ENCODE measurements around the gene SLC2A14. TPM values are rescaled to one million over a fixed set of nuclear protein-coding genes. Genes with fewer than 3 reads are reported as not detected.
"Not testable (repeated sequence)": the region's sequence is repeated elsewhere in the genome, so short reads cannot be mapped to it uniquely, and the experiment has no call there.

The SLC2A14 gene
- total and polyA plus RNA-seq, 5 experiments from 2014 or later = 0.67 TPM; not detected in 4

- Mint-ChIP-seq H3K4me3 (peak overlapping the region in 4 of 10 donors; percentile 36 to 60 (median 51)), H3K4me1 (peaks cover 3 to 13% (median 7%) of the 10 kb centered on the region in 4 donors), H3K27me3 (peaks cover 0 to 11% (median 6%) of the 10 kb centered on the region in 5 donors), H3K27ac (peak overlapping the region in 2 of 10 donors; percentile 36 to 60)
- H3K36me3 Mint-ChIP-seq, DNase-seq, POLR2A ChIA-PET, H3K9me3 Mint-ChIP-seq: not testable (repeated sequence)
- ATAC-seq = peak; percentile 51 to 52
These were observed 29.6 kb downstream of the SLC2A14 start for GRCh38 chr12:7843149-7843548.

GRCh38 chr12:7842444-7842843 is 30.3 kb downstream of the SLC2A14 start:
- POLR2A ChIA-PET = not testable (repeated sequence)

GRCh38 chr12:7839848-7840247 is 32.9 kb downstream of the SLC2A14 start:
- not testable (repeated sequence) for H3K27me3 Mint-ChIP-seq, H3K36me3 Mint-ChIP-seq, DNase-seq, H3K4me3 Mint-ChIP-seq, H3K27ac Mint-ChIP-seq, H3K9me3 Mint-ChIP-seq, H3K4me1 Mint-ChIP-seq, ATAC-seq
- POLR2A ChIA-PET = interaction anchor here (0.6 kb wide), 1 partner anchor 63 kb away, joined by 6 read pairs; no protein-coding TSS in a partner anchor

More at GRCh38 chr12:7842444-7842843, 30.3 kb downstream of the SLC2A14 start:
- not testable (repeated sequence) for H3K36me3 Mint-ChIP-seq, DNase-seq, ATAC-seq, H3K27me3 Mint-ChIP-seq, H3K4me3 Mint-ChIP-seq, H3K9me3 Mint-ChIP-seq, H3K27ac Mint-ChIP-seq, H3K4me1 Mint-ChIP-seq

GRCh38 chr12:7839226-7839625 is 33.5 kb downstream of the SLC2A14 start:
- POLR2A ChIA-PET = not testable (repeated sequence)

GRCh38 chr12:7837366-7837765 is 35.3 kb downstream of the SLC2A14 start:
- H3K4me1 Mint-ChIP-seq = no peaks in the 10 kb centered on the region
- POLR2A ChIA-PET = no interaction called here
- no peaks in the 10 kb centered on the region for H3K36me3 Mint-ChIP-seq
- DNase-seq (no peak), ATAC-seq (no peak)
- H3K4me3 Mint-ChIP-seq = no peak overlapping the region
- no peak overlapping the region for H3K27ac Mint-ChIP-seq
- peaks cover 0 to 6% (median 4%) of the 10 kb centered on the region in 5 donors for H3K27me3 Mint-ChIP-seq
- no peaks in the 10 kb centered on the region for H3K9me3 Mint-ChIP-seq

More at GRCh38 chr12:7839226-7839625, 33.5 kb downstream of the SLC2A14 start:
- not testable (repeated sequence) for H3K4me3 Mint-ChIP-seq, H3K27me3 Mint-ChIP-seq, ATAC-seq, DNase-seq, H3K27ac Mint-ChIP-seq, H3K9me3 Mint-ChIP-seq, H3K36me3 Mint-ChIP-seq, H3K4me1 Mint-ChIP-seq

- Mint-ChIP-seq H3K36me3 (no peaks in the 10 kb centered on the region), H3K4me3 (no peak overlapping the region), H3K27ac (no peak overlapping the region), H3K27me3 (peaks cover 0 to 4% (median 0%) of the 10 kb centered on the region in 5 donors), H3K4me1 (no peaks in the 10 kb centered on the region), H3K9me3 (no peaks in the 10 kb centered on the region)
- ATAC-seq = no peak
- DNase-seq = no peak
- POLR2A ChIA-PET = no interaction called here
These were observed 36.9 kb downstream of the SLC2A14 start for GRCh38 chr12:7835766-7836165.

- Mint-ChIP-seq H3K9me3 (no peaks in the 10 kb centered on the region), H3K4me3 (no peak overlapping the region), H3K36me3 (no peaks in the 10 kb centered on the region), H3K27ac (no peak overlapping the region), H3K4me1 (no peaks in the 10 kb centered on the region), H3K27me3 (peaks cover 0 to 4% (median 0%) of the 10 kb centered on the region in 5 donors)
- ATAC-seq (no peak), DNase-seq (no peak)
- POLR2A ChIA-PET = no interaction called here
These were observed 37.6 kb downstream of the SLC2A14 start for GRCh38 chr12:7835116-7835515.

GRCh38 chr12:7834701-7835100 is 38.0 kb downstream of the SLC2A14 start:
- Mint-ChIP-seq H3K36me3 (no peaks in the 10 kb centered on the region), H3K27ac (no peak overlapping the region), H3K4me3 (no peak overlapping the region), H3K4me1 (no peaks in the 10 kb centered on the region), H3K9me3 (no peaks in the 10 kb centered on the region), H3K27me3 (peaks cover 0 to 4% (median 0%) of the 10 kb centered on the region in 5 donors)
- ATAC-seq (no peak), DNase-seq (no peak)
- POLR2A ChIA-PET = interaction anchor here (0.6 kb wide), 1 partner anchor 210 kb away, joined by 4 read pairs; no protein-coding TSS in a partner anchor

- no peaks in the 10 kb centered on the region for H3K9me3 Mint-ChIP-seq
- H3K27me3 Mint-ChIP-seq = peaks cover 0 to 2% (median 0%) of the 10 kb centered on the region in 5 donors
- peak overlapping the region in 1 of 10 donors; percentile 2 for H3K27ac Mint-ChIP-seq
- ATAC-seq (no peak), DNase-seq (no peak)
- POLR2A ChIA-PET = no interaction called here
- no peak overlapping the region for H3K4me3 Mint-ChIP-seq
- H3K4me1 Mint-ChIP-seq = no peaks in the 10 kb centered on the region
- H3K36me3 Mint-ChIP-seq = no peaks in the 10 kb centered on the region
These were observed 38.9 kb downstream of the SLC2A14 start for GRCh38 chr12:7833831-7834230.

GRCh38 chr12:7833201-7833600 is 39.5 kb downstream of the SLC2A14 start:
- H3K27me3 Mint-ChIP-seq, H3K4me3 Mint-ChIP-seq, DNase-seq, H3K36me3 Mint-ChIP-seq, ATAC-seq, H3K9me3 Mint-ChIP-seq, POLR2A ChIA-PET, H3K4me1 Mint-ChIP-seq: not testable (repeated sequence)
- H3K27ac Mint-ChIP-seq = peak overlapping the region in 1 of 10 donors; percentile 20

GRCh38 chr12:7832059-7832696 is 40.5 kb downstream of the SLC2A14 start:
- POLR2A ChIA-PET = interaction anchor here (0.6 kb wide), 1 partner anchor 126 kb away, joined by 3 read pairs; no protein-coding TSS in a partner anchor

GRCh38 chr12:7829737-7830136 is 43.0 kb downstream of the SLC2A14 start:
- H3K36me3 Mint-ChIP-seq, H3K4me3 Mint-ChIP-seq, DNase-seq, ATAC-seq, H3K27me3 Mint-ChIP-seq, POLR2A ChIA-PET, H3K4me1 Mint-ChIP-seq, H3K9me3 Mint-ChIP-seq: not testable (repeated sequence)
- peak overlapping the region in 1 of 10 donors; percentile 40 for H3K27ac Mint-ChIP-seq

More at GRCh38 chr12:7832059-7832696, 40.5 kb downstream of the SLC2A14 start:
- no peak overlapping the region for H3K4me3 Mint-ChIP-seq
- H3K27me3 Mint-ChIP-seq = no peaks in the 10 kb centered on the region
- no peaks in the 10 kb centered on the region for H3K9me3 Mint-ChIP-seq
- no peaks in the 10 kb centered on the region for H3K36me3 Mint-ChIP-seq
- DNase-seq = peak in 3 of 10 donors; percentile 10 to 37 (median 14)
- ATAC-seq = peak; percentile 62 to 63
- no peaks in the 10 kb centered on the region for H3K4me1 Mint-ChIP-seq
- peak overlapping the region in 1 of 10 donors; percentile 20 for H3K27ac Mint-ChIP-seq

GRCh38 chr12:7825754-7826153 is 47.0 kb downstream of the SLC2A14 start:
- POLR2A ChIA-PET, DNase-seq, H3K27me3 Mint-ChIP-seq, H3K4me1 Mint-ChIP-seq, H3K36me3 Mint-ChIP-seq, H3K27ac Mint-ChIP-seq, H3K4me3 Mint-ChIP-seq, H3K9me3 Mint-ChIP-seq, ATAC-seq: not testable (repeated sequence)
